GM10266 (cell line): ENCODE results near the gene FEV.

Source experiments
- DNase-seq: peaks from one replicate; pipeline ENCODE4 v3.0.0; 2012; ENCODE audit errors: extremely low spot score
- TF ChIP-seq, protein P1 (sequence below): IDR thresholded peaks from 2 replicates; pipeline ENCODE4 v1.5.1; 2012; ENCODE audit warnings: mild to moderate bottlenecking, low read depth; ENCODE audit not compliant: control insufficient read depth, insufficient read depth; ENCODE audit errors: missing control alignments

Gene FEV

DNA sequence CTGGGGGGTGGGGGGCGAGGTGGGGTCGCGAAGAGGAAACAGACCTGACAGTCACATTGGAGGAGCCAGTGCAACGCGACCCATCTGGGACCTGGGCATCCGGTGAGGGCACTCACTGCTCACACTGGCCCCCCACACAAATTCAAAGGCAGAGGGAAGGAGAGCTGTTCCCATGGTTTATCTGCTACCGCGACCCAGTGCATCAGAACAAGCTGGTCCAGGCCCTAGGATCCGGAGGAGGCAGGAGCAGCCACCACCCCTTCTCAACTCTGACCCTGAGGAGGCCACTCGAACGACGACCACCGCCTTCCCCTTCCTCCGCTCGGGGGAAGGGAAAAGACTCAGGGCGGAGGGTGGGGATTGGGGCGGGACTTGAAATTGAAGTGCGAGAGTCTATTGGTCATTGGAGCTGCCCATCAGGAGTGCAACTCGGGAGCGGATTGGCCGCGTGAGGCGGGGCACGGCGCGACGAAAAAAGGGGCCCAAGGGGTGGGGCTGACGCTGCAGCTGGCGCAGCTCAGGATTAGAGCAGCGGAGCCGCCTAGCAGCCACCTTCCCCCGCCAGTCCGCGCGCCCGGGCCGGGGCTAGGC is 25.7 kb downstream of the FEV start, which contains the start of gene CDK5R2:
CDK5R2 (plus strand) TSS at position 526 of the 591 bp plus-strand sequence. CDS start 155 bp downstream, outside the sequence.
- TF ChIP-seq, protein P1, sequence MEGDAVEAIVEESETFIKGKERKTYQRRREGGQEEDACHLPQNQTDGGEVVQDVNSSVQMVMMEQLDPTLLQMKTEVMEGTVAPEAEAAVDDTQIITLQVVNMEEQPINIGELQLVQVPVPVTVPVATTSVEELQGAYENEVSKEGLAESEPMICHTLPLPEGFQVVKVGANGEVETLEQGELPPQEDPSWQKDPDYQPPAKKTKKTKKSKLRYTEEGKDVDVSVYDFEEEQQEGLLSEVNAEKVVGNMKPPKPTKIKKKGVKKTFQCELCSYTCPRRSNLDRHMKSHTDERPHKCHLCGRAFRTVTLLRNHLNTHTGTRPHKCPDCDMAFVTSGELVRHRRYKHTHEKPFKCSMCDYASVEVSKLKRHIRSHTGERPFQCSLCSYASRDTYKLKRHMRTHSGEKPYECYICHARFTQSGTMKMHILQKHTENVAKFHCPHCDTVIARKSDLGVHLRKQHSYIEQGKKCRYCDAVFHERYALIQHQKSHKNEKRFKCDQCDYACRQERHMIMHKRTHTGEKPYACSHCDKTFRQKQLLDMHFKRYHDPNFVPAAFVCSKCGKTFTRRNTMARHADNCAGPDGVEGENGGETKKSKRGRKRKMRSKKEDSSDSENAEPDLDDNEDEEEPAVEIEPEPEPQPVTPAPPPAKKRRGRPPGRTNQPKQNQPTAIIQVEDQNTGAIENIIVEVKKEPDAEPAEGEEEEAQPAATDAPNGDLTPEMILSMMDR: no peak
- DNase-seq: peak; percentile 100

DNA sequence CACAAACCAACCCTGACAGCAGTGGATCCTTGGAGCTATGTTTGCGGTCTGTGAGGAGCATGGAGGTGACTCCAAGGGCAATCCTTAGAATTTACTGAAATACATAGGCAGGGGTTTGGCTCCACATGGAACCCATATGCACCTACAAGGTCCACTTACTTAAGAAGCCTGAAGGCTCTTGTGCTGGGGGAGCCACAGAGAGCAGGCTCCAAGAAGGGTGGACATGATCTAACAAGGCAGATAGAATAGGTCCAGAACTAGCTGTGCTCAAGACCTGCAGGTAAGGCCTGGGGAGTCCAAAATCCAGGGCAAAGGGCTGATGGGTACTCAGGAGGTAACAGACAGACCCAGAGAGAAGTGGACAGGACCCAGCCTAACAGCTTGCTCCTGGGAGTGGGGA is 26.7 kb downstream of the FEV start:
- no peak for DNase-seq
- TF ChIP-seq, protein P1: no peak

DNA sequence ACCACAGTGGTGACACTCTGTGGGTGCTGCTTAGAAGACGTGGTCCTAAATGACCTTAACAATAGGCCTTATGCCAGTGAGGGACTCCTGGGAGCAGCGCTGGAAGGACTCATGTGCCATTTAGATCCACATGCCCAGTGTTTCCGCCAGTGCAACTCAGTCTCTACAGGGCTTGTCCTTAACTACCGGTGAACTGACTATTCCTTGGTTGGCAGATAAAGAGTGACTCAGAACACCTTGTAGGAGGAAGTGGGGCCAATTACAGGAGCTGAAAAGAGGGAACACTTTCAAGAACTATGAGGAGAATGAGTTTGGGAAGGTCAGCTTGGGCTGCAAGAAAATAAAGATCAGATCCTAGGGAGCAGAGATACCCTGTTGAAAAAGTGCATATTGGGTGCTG is 27.3 kb downstream of the FEV start:
- no peak for DNase-seq
- TF ChIP-seq, protein P1: no peak

DNA sequence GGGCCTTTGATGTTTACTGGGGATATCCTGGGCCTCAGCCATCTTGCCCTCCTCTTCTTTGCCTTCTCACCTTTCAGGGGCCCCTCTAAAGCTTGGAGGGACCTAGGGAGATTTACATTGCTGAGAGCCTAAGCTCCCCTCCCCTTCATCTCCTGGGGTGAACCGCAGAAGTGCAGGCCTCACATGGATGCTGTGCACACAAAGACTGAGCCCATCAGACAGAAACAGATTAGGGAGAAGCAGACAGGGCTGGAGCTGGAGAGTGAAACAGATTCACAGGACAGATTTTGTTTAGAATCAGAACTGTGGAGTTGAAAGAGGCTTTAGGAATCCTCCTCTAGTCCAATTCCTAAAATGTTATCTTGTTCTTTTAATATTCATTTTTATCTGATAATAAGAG is 28.9 kb downstream of the FEV start:
- TF ChIP-seq, protein P1: no peak
- no peak for DNase-seq

DNA sequence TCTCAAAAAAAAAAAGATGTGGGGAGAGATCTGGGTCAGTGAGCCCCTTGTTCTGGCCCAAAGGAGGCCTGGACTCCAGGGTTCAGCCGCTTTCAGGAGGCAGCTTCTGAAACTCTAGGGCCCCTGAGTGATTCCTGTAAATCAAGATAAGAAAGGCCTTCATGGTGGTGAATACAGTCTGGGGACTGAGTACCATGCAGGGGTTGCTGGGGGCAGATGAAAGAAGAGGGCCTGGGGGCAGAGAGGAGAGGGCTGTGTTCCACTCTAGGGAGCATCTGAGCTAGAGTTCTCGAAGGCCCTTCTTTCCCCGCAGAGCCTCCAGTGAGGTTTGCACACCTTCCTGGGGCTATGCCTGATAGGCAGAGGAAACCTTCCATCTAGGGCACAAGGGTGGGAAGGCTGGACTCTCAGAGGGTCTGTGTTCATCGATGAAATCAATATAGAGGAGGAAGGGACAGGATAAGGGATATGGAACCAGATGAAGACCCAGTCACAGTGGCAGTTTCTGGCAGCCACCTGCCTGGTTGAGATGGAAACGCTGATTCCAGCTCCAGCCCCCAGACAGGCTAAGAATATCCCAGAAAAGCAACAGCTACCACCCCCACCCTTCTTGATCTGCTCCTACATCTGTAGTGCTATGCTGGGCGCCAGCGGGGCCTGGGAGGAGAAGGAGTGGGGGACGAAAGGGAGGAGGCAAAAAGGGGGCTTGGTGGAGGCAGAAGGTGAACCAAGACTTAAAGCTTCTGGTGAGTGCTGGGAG is 30.3 kb downstream of the FEV start:
- TF ChIP-seq, protein P1: no peak
- no peak for DNase-seq

DNA sequence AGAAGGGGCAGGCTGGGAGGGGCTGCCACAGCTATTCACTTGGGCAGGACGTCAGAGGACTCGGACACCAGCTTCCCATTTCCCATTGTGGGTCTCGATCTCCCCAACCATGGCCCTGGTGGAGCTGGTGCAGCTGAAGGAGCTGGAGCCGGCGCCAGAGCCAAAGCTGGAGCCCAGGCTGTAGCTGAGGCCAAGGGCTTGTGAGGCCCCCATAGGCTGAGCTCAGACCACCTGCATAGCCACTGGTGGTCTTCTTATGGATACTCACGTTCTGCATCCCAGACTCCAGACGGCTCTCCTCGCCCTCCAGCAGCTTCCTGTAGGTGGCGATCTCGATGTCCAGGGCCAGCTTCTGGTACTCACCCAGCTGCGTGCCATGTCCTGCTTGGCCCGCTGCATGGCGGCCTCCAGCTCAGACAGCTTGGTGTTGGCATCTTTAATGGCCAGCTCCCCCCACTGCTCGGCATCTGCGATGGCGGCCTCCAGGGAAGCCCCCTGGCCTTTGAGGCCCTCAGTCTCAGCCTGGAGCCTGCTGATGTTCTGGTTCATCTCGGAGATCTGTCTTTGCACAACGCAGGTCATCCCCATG is 31.5 kb downstream of the FEV start:
- DNase-seq: no peak
- TF ChIP-seq, protein P1: no peak

DNA sequence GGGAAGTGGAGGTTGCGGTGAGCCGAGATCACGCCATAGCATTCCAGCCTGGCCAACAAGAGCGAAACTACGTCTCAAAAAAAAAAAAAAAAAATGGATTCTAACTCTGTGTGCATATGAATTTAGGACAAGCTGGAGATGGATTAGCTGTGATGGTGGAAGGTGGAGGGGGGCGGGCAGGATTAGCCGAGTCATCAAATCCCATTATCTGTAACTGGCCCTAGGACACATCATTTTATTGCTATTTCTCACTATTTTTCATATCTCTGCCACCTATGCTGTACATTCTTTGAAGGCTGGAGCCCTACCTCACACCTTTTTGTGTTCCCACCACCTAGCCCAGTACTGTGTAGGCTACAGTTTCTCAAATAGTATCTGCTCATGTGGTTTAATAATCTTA is 32.8 kb downstream of the FEV start:
- TF ChIP-seq, protein P1: no peak
- DNase-seq: no peak
